GDM1 (cell line): Measurements from ENCODE around the gene CLUH.
"Not testable (repeated sequence)": the region's sequence is repeated elsewhere in the genome, so short reads cannot be mapped to it uniquely, and the experiment has no call there.

ENCODE experiments used
- DNase-seq: peaks from one replicate; lab custom pipeline; 2025; lab: John Stamatoyannopoulos, UW

The CLUH gene

DNA sequence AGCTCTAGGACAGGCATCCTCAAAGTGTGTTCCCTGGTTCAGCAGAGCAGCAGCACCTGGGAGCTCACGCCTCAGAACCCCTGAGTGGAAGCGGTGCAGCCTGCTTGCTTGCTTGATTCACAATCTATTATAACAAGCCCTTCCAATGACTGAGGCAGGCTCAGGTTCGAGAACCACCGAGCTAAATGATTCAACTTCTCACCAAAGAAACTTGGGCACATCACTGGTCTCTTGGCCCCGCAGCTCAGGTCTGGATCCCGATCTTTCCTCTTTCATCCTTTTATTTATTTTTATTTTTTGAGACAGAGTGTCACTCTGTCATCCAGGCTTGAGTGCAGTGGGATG, 24.5 kb downstream of the CLUH start:
- no peak for DNase-seq

- DNase-seq, result no peak
Observed at GRCh38 chr17:2685696-2686095, 25.9 kb downstream of the CLUH start.

DNA sequence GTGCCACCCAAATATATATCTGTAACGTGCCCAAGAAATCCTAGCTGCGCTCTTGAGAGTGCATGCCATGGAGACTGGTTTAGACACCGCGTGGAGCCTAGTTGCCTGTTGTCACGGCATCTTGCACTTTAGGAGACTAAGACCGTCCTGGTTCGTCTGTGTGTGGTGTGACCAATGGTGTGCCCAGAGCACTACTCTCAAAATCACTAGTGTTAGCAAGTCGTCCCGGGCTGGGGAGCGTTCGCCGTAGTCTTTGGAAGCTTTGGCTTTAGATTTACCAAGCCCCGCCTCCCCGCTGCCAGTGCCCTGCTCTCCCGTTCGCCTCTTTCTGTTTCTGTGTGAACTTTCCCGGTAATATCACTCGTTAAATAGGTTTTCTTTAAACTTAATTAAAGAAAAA, 27.0 kb downstream of the CLUH start:
- no peak for DNase-seq

GRCh38 chr17:2683912-2684311, 27.7 kb downstream of the CLUH start:
- DNase-seq, result no peak

DNA sequence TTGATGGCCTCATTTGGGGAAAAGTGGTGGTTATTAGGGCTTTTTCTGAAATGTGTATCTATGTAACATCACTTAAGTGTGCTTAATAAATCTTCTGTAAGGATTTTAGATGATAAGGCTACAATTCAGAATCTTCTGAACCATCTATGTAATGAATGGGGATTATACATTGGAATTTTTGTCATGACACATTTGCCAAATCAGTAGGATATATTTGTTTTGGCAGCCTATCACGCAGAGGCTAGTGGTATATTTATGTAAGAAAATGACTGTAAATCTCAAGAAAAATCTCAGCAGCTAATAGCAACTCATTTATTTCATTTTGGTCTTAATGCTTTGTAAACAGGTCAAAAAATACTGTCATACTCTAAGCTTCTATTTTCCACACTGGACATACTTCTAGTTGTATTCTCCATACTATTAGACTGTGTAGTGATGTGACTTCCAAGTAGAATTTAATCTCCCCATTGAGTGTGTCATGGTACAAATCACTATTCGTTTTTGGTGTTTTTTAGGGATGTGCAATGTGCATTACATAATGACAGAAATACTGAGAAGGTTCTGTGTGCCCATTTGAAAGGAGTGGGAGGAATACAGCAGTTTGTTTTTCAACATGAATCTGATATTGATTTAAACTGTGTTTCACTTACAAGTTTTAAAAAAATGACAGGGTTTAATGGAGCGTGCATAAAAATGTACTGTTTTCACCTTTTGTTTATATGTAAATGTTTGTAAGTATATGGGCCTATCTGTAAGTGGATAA, 29.2 kb downstream of the CLUH start:
- DNase-seq, result no peak

GRCh38 chr17:2681650-2682049, 29.9 kb downstream of the CLUH start:
- no peak for DNase-seq

DNA sequence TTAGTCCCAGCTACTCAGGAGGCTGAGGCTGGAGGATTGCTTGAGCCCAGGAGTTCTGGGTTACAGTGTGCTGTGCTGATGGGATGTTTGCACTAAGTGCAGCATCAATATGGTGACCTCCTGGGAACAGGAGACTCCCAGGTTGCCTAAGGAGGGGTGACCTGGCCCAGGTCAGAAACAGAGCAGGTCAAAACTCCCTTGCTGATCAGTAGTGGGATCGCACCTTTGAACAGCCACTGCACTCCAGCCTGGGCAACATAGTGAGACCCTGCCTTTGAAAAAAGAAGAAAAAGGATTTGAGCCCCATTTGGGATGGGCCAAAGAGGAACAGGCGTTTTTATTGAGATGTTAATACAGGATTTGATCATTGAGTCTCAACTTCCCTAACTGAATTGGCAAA, 30.6 kb downstream of the CLUH start:
- DNase-seq, result no peak

DNA sequence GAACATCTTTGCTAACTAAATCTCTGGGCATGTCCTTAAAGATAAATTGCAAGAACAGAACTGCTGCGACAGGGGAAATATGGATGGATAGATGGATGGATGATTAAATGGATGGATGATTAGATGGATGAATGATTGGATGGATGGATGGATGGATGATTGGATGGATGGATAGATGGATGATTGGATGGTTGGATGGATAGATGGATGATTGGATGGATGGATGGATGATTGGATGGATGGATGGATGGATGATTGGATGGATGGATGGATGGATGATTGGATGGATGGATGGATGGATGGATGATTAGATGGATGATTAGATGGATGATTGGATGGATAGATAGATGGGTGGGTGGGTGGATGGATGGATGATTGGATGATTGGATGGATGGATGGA, 32.3 kb downstream of the CLUH start:
- not testable (repeated sequence) for DNase-seq

DNA sequence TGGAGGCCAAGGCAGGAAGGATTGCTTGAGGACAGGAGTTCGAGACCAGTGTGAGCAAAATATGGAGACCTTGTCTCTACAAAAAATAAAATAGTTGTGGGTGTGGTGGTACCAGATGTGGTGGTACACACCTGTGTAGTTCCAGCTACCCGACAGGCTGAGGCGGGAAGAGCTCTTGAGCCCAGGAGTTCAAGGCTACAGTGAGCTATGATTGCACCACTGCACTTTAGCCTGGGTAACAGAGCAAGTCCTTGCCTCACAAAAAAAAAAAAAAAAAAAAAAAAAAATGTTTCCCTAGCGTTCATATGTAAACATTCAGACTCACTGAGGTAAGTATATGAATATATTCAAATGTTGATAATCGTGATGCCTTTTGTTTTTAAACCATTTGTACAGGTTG, 39.5 kb downstream of the CLUH start:
- DNase-seq, result no peak

DNA sequence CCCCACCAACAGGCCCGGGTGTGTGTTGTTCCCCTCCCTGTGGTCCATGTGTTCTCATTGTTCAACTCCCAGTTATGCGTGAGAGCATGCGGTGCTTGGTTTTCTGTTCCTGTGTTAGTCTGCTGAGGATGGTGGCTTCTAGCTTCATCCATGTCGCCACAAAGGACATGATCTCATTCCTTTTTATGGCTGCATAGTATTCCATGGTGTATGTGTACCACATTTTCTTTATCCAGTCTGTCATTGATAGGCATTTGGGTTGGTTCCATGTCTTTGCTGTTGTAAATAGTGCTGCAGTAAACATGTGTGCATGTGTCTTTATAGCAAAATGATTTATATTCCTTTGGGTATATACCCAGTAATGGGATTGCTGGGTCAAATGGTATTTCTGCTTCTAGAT, 51.2 kb downstream of the CLUH start:
- not testable (repeated sequence) for DNase-seq

DNA sequence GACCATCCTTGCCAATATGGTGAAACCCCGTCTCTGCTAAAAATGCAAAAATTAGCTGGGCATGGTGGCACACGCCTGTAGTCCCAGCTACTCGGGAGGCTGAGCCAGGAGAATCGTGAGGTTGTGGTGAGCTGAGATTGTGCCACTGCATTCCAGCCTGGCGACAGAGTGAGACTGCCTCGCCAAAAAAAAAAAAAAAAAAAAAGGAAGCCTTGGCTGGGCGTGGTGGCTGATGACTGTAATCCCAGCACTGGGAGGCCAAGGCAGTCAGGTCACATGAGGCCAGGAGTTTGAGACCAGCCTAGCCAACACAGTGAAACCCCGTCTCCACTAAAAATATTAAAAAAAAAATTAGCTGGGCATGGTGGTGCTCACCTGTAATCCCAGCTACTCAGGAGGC, 52.2 kb downstream of the CLUH start:
- DNase-seq, result not testable (repeated sequence)

- DNase-seq, result no peak
Observed at GRCh38 chr17:2656283-2656682, 55.3 kb downstream of the CLUH start.

DNA sequence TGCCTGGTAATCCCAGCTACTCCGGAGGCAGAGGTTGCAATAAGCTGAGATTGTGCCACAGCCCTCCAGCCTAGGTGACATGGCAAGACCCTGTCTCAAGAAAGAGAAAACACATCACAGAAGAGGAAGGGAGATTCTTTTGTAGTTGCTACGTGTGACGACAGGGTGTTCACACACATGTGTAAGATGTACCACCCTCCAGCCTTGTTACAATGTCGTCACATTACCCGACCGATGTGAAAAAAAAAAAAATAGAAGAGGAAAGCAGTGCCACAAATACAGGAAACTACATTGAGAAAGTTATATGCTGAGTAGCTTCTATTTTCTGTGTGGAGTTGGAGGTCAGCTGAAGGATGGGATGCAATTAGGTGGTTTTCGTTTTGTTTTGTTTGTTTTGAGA, 56.0 kb downstream of the CLUH start:
- DNase-seq, result no peak

DNA sequence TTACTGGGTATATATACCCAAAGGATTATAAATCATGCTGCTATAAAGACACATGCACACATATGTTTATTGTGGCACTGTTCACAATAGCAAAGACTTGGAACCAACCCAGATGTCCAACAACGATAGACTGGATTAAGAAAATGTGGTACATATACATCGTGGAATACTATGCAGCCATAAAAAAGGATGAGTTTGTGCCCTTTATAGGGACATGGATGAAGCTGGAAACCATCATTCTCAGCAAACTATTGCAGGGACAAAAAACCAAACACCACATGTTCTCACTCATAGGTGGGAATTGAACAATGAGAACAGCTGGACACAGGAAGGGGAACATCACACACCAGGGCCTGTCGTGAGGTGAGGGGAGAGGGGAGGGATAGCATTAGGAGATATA, 58.7 kb downstream of the CLUH start:
- DNase-seq, result not testable (repeated sequence)

DNA sequence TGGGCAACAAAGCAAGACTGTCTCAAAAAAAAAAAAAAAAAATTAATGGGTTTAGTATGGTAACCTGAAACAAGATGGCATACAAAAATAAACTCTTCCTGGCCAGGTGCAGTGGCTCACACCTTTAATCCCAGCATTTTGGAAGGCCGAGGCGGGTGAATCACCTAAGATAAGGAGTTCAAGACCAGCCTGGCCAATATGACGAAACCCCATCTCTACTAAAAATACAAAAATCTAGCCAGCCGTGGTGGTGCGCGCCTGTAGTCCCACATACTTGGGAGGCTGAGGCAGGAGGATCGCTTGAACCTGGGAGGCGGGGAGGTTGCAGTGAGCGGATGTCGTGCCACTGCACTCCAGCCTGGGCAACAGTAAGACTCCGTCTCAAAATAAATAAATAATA, 62.4 kb downstream of the CLUH start:
- no peak for DNase-seq

GRCh38 chr17:2647957-2648356, 63.6 kb downstream of the CLUH start:
- DNase-seq, result no peak

- DNase-seq, result no peak
Observed at GRCh38 chr17:2644971-2645370, 66.6 kb downstream of the CLUH start.
